Activated T-helper 1 cell treated with anti-CD3 and anti-CD28 coated beads, Interleukin-12 subunit alpha, Interleukin-12 subunit beta, Interleukin-2, Interleukin-4 antibody, amounts not matched to agents 30 ng/mL and 10 ng/mL and 1 ng/mL, durations not matched to agents 14 hours and 24 hours and 36 hours (primary cell): ENCODE results near the gene CLPTM1. TPM values are rescaled to one million over a fixed set of nuclear protein-coding genes. Genes with fewer than 3 reads are reported as not detected.

Experiments used
- DNase-seq: peaks from one replicate; pipeline ENCODE4 v3.0.0; 2021; ENCODE audit warnings: low spot score
- H3K27ac Mint-ChIP-seq: one replicate; pipeline ENCODE4 v1.8.0; 2021; ENCODE audit warnings: mild to moderate bottlenecking, mixed read lengths
- H3K27me3 Mint-ChIP-seq: one replicate; pipeline ENCODE4 v1.8.0; 2022; ENCODE audit warnings: mild to moderate bottlenecking, moderate library complexity, mixed read lengths; ENCODE audit not compliant: insufficient read depth
- H3K36me3 Mint-ChIP-seq: one replicate; pipeline ENCODE4 v1.8.0; 2021; ENCODE audit warnings: low read depth, mixed read lengths
- H3K4me1 Mint-ChIP-seq: one replicate; pipeline ENCODE4 v1.8.0; 2021; ENCODE audit warnings: low read depth, mixed read lengths
- H3K4me3 Mint-ChIP-seq: one replicate; pipeline ENCODE4 v1.8.0; 2021; ENCODE audit warnings: mild to moderate bottlenecking, moderate library complexity, mixed read lengths
- H3K9me3 Mint-ChIP-seq: one replicate; pipeline ENCODE4 v1.8.0; 2021; ENCODE audit warnings: mixed read lengths
- intact Hi-C: fragments of 100-400 bp; cut with micrococcal nuclease; formaldehyde crosslinking; loops from one replicate; pipeline ENCODE4 v1.15.1; 2024
- total RNA-seq: library from RNA; stranded (reverse); gene quantifications from 2 replicates; pipeline ENCODE4 v1.2.3, GENCODE V29; 2022

The CLPTM1 gene
- total RNA-seq, 1 donor from 2014 or later = 93.1 TPM

GRCh38 chr19:45038931-45039893 lies 84.0 kb downstream of the CLPTM1 start, which contains the start of gene CLASRP:
Gene CLASRP, plus strand, starts transcription at chr19:45039045. Its CDS starts 1,168 bp downstream, at chr19:45040213.
- intact Hi-C loops = loop anchor here (1.0 to 2.0 kb wide), 10 partner anchors 20 to 366 kb away; partner anchors contain the start of genes BLOC1S3, CLPTM1, GEMIN7 and PPP1R13L
- Mint-ChIP-seq H3K36me3 (peaks cover 49% of the 10 kb centered on the region), H3K4me3 (peak within 1 kb of the TSS; percentile 93), H3K9me3 (no peaks in the 10 kb centered on the region), H3K27ac (peak within 1 kb of the TSS; percentile 95), H3K4me1 (peaks cover 23% of the 10 kb centered on the region), H3K27me3 (no peaks in the 10 kb centered on the region)
- peak; percentile 87 for DNase-seq

- H3K4me1 Mint-ChIP-seq = peaks cover 24% of the 10 kb centered on the region
Measured at GRCh38 chr19:45040059-45040771, 85.0 kb downstream of the CLPTM1 start.

DNA sequence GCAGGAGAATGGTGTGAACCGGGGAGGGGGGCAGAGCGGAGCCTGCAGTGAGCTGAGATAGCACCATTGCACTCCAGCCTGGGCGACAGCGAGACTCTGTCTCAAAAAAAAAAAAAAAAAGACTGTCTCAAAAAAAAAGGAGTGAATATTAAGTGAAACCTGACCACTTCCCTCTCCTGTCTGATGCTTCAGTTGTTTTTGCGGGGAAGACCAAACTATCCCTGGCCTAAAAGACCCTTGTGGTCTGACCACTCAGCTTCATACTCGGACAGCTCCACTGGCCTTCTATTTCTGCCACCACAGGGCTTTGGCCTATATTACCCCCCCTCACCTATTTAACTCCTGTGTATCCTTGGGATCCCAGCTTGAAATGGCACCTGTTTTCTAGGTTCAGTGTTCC lies 85.9 kb downstream of the CLPTM1 start:
- no peak for DNase-seq
- H3K36me3 Mint-ChIP-seq = peaks cover 45% of the 10 kb centered on the region
- H3K4me1 Mint-ChIP-seq = peaks cover 33% of the 10 kb centered on the region
- intact Hi-C loops = no loop called here
- H3K4me3 Mint-ChIP-seq = peak overlapping the region; percentile 93
- no peaks in the 10 kb centered on the region for H3K9me3 Mint-ChIP-seq
- no peaks in the 10 kb centered on the region for H3K27me3 Mint-ChIP-seq
- peak overlapping the region; percentile 37 for H3K27ac Mint-ChIP-seq

More at GRCh38 chr19:45040059-45040771, 85.0 kb downstream of the CLPTM1 start:
- peaks cover 48% of the 10 kb centered on the region for H3K36me3 Mint-ChIP-seq
- no peaks in the 10 kb centered on the region for H3K27me3 Mint-ChIP-seq
- no peak for DNase-seq
- no peaks in the 10 kb centered on the region for H3K9me3 Mint-ChIP-seq
- H3K27ac Mint-ChIP-seq = peak overlapping the region; percentile 58
- H3K4me3 Mint-ChIP-seq = peak overlapping the region; percentile 93
- intact Hi-C loops = no loop called here

Other genes with a start within 250 kb of the CLPTM1 start
- gene BCL3, start 206.7 kb upstream of the CLPTM1 start, total RNA-seq = 67.2 and 74.6 TPM in 2 replicates
- gene CBLC, start 177.5 kb upstream of the CLPTM1 start, total RNA-seq = not detected in 2 replicates
- not detected in 2 replicates for gene BCAM, start 146.3 kb upstream of the CLPTM1 start, total RNA-seq
- gene NECTIN2, start 109.1 kb upstream of the CLPTM1 start, total RNA-seq = 0.08 and 0.39 TPM in 2 replicates
- 209 and 211 TPM in 2 replicates for gene TOMM40, start 64.1 kb upstream of the CLPTM1 start, total RNA-seq
- 0.41 and 0.42 TPM in 2 replicates for gene APOE, start 49.6 kb upstream of the CLPTM1 start, total RNA-seq
- gene APOC1, start 40.8 kb upstream of the CLPTM1 start, total RNA-seq = 1.2 TPM in 1 of 2 replicates, not detected in the other
- not detected in 2 replicates for gene APOC4, start 13.1 kb upstream of the CLPTM1 start, total RNA-seq
- gene APOC2, start 9.3 kb upstream of the CLPTM1 start, total RNA-seq = not detected in 2 replicates
- gene RELB, start 46.1 kb downstream of the CLPTM1 start, total RNA-seq = 73.3 and 77.5 TPM in 2 replicates
- gene CLASRP, start 83.7 kb downstream of the CLPTM1 start, total RNA-seq = 106 and 116 TPM in 2 replicates
- 4.3 and 4.7 TPM in 2 replicates for gene ZNF296, start 121.1 kb downstream of the CLPTM1 start, total RNA-seq
- 46.8 and 53.6 TPM in 2 replicates for gene GEMIN7, start 123.9 kb downstream of the CLPTM1 start, total RNA-seq
- 20.4 and 20.5 TPM in 2 replicates for gene PPP1R37, start 137.8 kb downstream of the CLPTM1 start, total RNA-seq
- 0.16 and 0.20 TPM in 2 replicates for gene NKPD1, start 205.6 kb downstream of the CLPTM1 start, total RNA-seq
- gene TRAPPC6A, start 222.9 kb downstream of the CLPTM1 start, total RNA-seq = 18.4 and 22.8 TPM in 2 replicates
- 10.4 and 10.5 TPM in 2 replicates for gene BLOC1S3, start 223.4 kb downstream of the CLPTM1 start, total RNA-seq